ENCODE data around the gene ZNRF4. TPM values are rescaled to one million over a fixed set of nuclear protein-coding genes. Genes with fewer than 3 reads are reported as not detected.

The ZNRF4 gene
- total and polyA plus RNA-seq, 7 experiments from 2014 or later: not detected

Other genes with a start within 250 kb of the ZNRF4 start
- 1 to 10 TPM in 4 of 5 experiments, not detected in 1; 2.5 to 9.3 (median 5.0) TPM for gene PTPRS, start 114.6 kb upstream of the ZNRF4 start, total RNA-seq
- gene PTPRS, start 114.6 kb upstream of the ZNRF4 start, polyA plus RNA-seq: 1 to 10 TPM in 1 of 2 donors, under 1 TPM in 1; 0.51 to 2.0 TPM
- gene TINCR, start 112.5 kb downstream of the ZNRF4 start, total RNA-seq: 1 to 10 TPM in 2 of 5 experiments, under 1 TPM in 3; 0.70 to 1.9 (median 0.97) TPM
- gene TINCR, start 112.5 kb downstream of the ZNRF4 start, polyA plus RNA-seq: not detected
- 100 to 1,000 TPM; 112 to 250 (median 243) TPM for gene SAFB2, start 167.4 kb downstream of the ZNRF4 start, total RNA-seq
- 10 to 100 TPM; 28.5 to 49.2 TPM for gene SAFB2, start 167.4 kb downstream of the ZNRF4 start, polyA plus RNA-seq
- 100 to 1,000 TPM; 141 to 203 (median 174) TPM for gene SAFB, start 167.7 kb downstream of the ZNRF4 start, total RNA-seq
- 100 to 1,000 TPM in 1 of 2 donors, 10 to 100 TPM in 1; 50.3 to 153 TPM for gene SAFB, start 167.7 kb downstream of the ZNRF4 start, polyA plus RNA-seq
- gene MICOS13, start 225.1 kb downstream of the ZNRF4 start, total RNA-seq: 10 to 100 TPM; 26.1 to 49.3 (median 38.4) TPM
- 100 to 1,000 TPM in 1 of 2 donors, 10 to 100 TPM in 1; 76.8 to 109 TPM for gene MICOS13, start 225.1 kb downstream of the ZNRF4 start, polyA plus RNA-seq
- gene HSD11B1L, start 225.6 kb downstream of the ZNRF4 start, total RNA-seq: 1 to 10 TPM; 2.8 to 5.2 (median 3.6) TPM
- 1 to 10 TPM; 8.4 to 9.6 TPM for gene HSD11B1L, start 225.6 kb downstream of the ZNRF4 start, polyA plus RNA-seq
- 1,000 to 10,000 TPM in 3 of 5 experiments, 100 to 1,000 TPM in 2; 865 to 1,786 (median 1,037) TPM for gene RPL36, start 234.9 kb downstream of the ZNRF4 start, total RNA-seq
- gene RPL36, start 234.9 kb downstream of the ZNRF4 start, polyA plus RNA-seq: 1,000 to 10,000 TPM; 2,342 to 2,564 TPM

Data from naive thymus-derived CD4-positive, alpha-beta T cell (primary cell).